Esophagus (tissue), 2 donors: ENCODE measurements around the gene COL9A1. TPM values are rescaled to one million over a fixed set of nuclear protein-coding genes. Genes with fewer than 3 reads are reported as not detected.

Experiments used
- H3K27ac ChIP-seq, 2 donors: one replicate each; pipeline ENCODE4 v1.5.1; 2013; ENCODE audit warnings: low read depth in 2 of 2, mild to moderate bottlenecking in 2 of 2, inconsistent platforms in 1 of 2, low read length in 1 of 2, moderate library complexity in 1 of 2
- H3K27me3 ChIP-seq, 2 donors: one replicate each; pipeline ENCODE4 v1.6.1; 2013; ENCODE audit warnings: low read length in 2 of 2, control low read depth in 1 of 2, mild to moderate bottlenecking in 1 of 2; ENCODE audit not compliant: insufficient read depth in 2 of 2, control insufficient read depth in 1 of 2
- H3K36me3 ChIP-seq, 2 donors: one replicate each; pipeline ENCODE4 v1.6.1; 2013; ENCODE audit warnings: low read length in 1 of 2; ENCODE audit not compliant: control insufficient read depth in 2 of 2, insufficient read depth in 2 of 2
- H3K4me1 ChIP-seq, 2 donors: one replicate each; pipeline ENCODE4 v1.6.1; 2013; ENCODE audit warnings: low read length in 1 of 2; ENCODE audit not compliant: control insufficient read depth in 2 of 2, insufficient read depth in 2 of 2
- H3K4me3 ChIP-seq, 2 donors: one replicate each; pipeline ENCODE4 v1.5.1; 2013; ENCODE audit warnings: low read length in 2 of 2, mild to moderate bottlenecking in 2 of 2, low read depth in 1 of 2, moderate library complexity in 1 of 2
- H3K9me3 ChIP-seq, 2 donors: one replicate each; pipeline ENCODE4 v1.6.1; 2013; ENCODE audit warnings: mild to moderate bottlenecking in 2 of 2, low read depth in 1 of 2, low read length in 1 of 2, moderate library complexity in 1 of 2; ENCODE audit not compliant: control insufficient read depth in 2 of 2, insufficient read depth in 1 of 2
- WGBS, 2 donors: extraction: QIAGEN DNeasy Blood & Tissue Kit; methylation state at CpG; one replicate each; pipeline ENCODE4 v1.1.7; 2013; 5-methylcytosine and 5-hydroxymethylcytosine counted together
- polyA plus RNA-seq, 2 donors: library from polyadenylated mRNA; stranded (reverse); fragments of 200-250 nt; gene quantifications; one replicate each; pipeline ENCODE4 v1.2.3, GENCODE V29; 2013
- donor health status: healthy with polysubstance abuse.
- donor health status: Bipolar disorder and iron deficiency.

The COL9A1 gene
- polyA plus RNA-seq, 2 donors = 0.08 TPM

GRCh38 chr6:70274338-70274737, 28.5 kb downstream of the COL9A1 start:
- Histone ChIP-seq H3K4me3 (no peak overlapping the region), H3K4me1 (no peaks in the 10 kb centered on the region), H3K27me3 (no peaks in the 10 kb centered on the region), H3K9me3 (no peaks in the 10 kb centered on the region), H3K27ac (no peak overlapping the region), H3K36me3 (no peaks in the 10 kb centered on the region)
- whole genome bisulfite sequencing, 2 donors = 83 to 87% methylated on average over 4 of the region's 4 CpGs

GRCh38 chr6:70272071-70272470, 30.8 kb downstream of the COL9A1 start:
- 26 to 45% methylated on average over 2 of the region's 2 CpGs for WGBS, 2 donors
- Histone ChIP-seq H3K36me3 (no peaks in the 10 kb centered on the region), H3K27me3 (no peaks in the 10 kb centered on the region), H3K9me3 (no peaks in the 10 kb centered on the region), H3K27ac (no peak overlapping the region), H3K4me3 (no peak overlapping the region), H3K4me1 (no peaks in the 10 kb centered on the region)

- Histone ChIP-seq H3K27ac (no peak overlapping the region), H3K9me3 (no peaks in the 10 kb centered on the region), H3K36me3 (no peaks in the 10 kb centered on the region), H3K27me3 (no peaks in the 10 kb centered on the region), H3K4me1 (no peaks in the 10 kb centered on the region), H3K4me3 (no peak overlapping the region)
- WGBS, 2 donors = 47 to 48% methylated on average over 8 of the region's 8 CpGs
These were observed 32.4 kb downstream of the COL9A1 start for GRCh38 chr6:70270287-70271005.

GRCh38 chr6:70266142-70266541, 36.7 kb downstream of the COL9A1 start:
- H3K27me3 ChIP-seq = no peaks in the 10 kb centered on the region
- H3K36me3 ChIP-seq = no peaks in the 10 kb centered on the region
- no peaks in the 10 kb centered on the region for H3K9me3 ChIP-seq
- no peaks in the 10 kb centered on the region for H3K4me1 ChIP-seq
- H3K27ac ChIP-seq = no peak overlapping the region
- WGBS, 2 donors = 36 to 50% methylated on average over 2 of the region's 2 CpGs
- no peak overlapping the region for H3K4me3 ChIP-seq

- H3K4me3 ChIP-seq = no peak overlapping the region
- no peaks in the 10 kb centered on the region for H3K4me1 ChIP-seq
- no peaks in the 10 kb centered on the region for H3K9me3 ChIP-seq
- H3K27ac ChIP-seq = no peak overlapping the region
- no peaks in the 10 kb centered on the region for H3K27me3 ChIP-seq
- no peaks in the 10 kb centered on the region for H3K36me3 ChIP-seq
These were observed 38.6 kb downstream of the COL9A1 start for GRCh38 chr6:70264306-70264705.

GRCh38 chr6:70258483-70258882, 44.4 kb downstream of the COL9A1 start:
- no peak overlapping the region for H3K27ac ChIP-seq
- H3K4me1 ChIP-seq = no peaks in the 10 kb centered on the region
- no peaks in the 10 kb centered on the region for H3K27me3 ChIP-seq
- no peaks in the 10 kb centered on the region for H3K9me3 ChIP-seq
- H3K4me3 ChIP-seq = no peak overlapping the region
- no peaks in the 10 kb centered on the region for H3K36me3 ChIP-seq
- WGBS, 2 donors = 11 to 26% methylated on average over 1 of the region's 1 CpG

GRCh38 chr6:70257768-70258273, 45.1 kb downstream of the COL9A1 start:
- WGBS, 2 donors = 80 to 88% methylated on average over 2 of the region's 2 CpGs
- Histone ChIP-seq H3K27me3 (no peaks in the 10 kb centered on the region), H3K27ac (no peak overlapping the region), H3K36me3 (no peaks in the 10 kb centered on the region), H3K4me3 (no peak overlapping the region), H3K9me3 (no peaks in the 10 kb centered on the region), H3K4me1 (no peaks in the 10 kb centered on the region)

- Histone ChIP-seq H3K4me3 (no peak overlapping the region), H3K9me3 (no peaks in the 10 kb centered on the region), H3K27me3 (no peaks in the 10 kb centered on the region), H3K36me3 (no peaks in the 10 kb centered on the region), H3K4me1 (no peaks in the 10 kb centered on the region), H3K27ac (no peak overlapping the region)
- 73 to 79% methylated on average over 2 of the region's 2 CpGs for WGBS, 2 donors
These were observed 48.1 kb downstream of the COL9A1 start for GRCh38 chr6:70254784-70255183.

- Histone ChIP-seq H3K4me1 (no peaks in the 10 kb centered on the region), H3K4me3 (no peak overlapping the region)
- WGBS, 2 donors = 44 to 56% methylated on average over 3 of the region's 3 CpGs
These were observed 49.0 kb downstream of the COL9A1 start for GRCh38 chr6:70253923-70254322.

GRCh38 chr6:70252604-70253003, 50.3 kb downstream of the COL9A1 start:
- Histone ChIP-seq H3K4me3 (no peak overlapping the region), H3K36me3 (no peaks in the 10 kb centered on the region), H3K27ac (no peak overlapping the region), H3K27me3 (no peaks in the 10 kb centered on the region), H3K9me3 (no peaks in the 10 kb centered on the region), H3K4me1 (no peaks in the 10 kb centered on the region)
- 91 to 92% methylated on average over 2 of the region's 2 CpGs for WGBS, 2 donors

More at GRCh38 chr6:70253923-70254322, 49.0 kb downstream of the COL9A1 start:
- Histone ChIP-seq H3K27me3 (no peaks in the 10 kb centered on the region), H3K9me3 (no peaks in the 10 kb centered on the region), H3K27ac (no peak overlapping the region), H3K36me3 (no peaks in the 10 kb centered on the region)
